OCI-M2 (cell line): ENCODE data around the gene SOX13.
"Not testable (repeated sequence)": the region's sequence is repeated elsewhere in the genome, so short reads cannot be mapped to it uniquely, and the experiment has no call there.

Experiments
- DNase-seq: peaks from one replicate; lab custom pipeline; 2025; ENCODE audit not compliant: unreplicated experiment; lab: John Stamatoyannopoulos, UW

Gene SOX13

DNA sequence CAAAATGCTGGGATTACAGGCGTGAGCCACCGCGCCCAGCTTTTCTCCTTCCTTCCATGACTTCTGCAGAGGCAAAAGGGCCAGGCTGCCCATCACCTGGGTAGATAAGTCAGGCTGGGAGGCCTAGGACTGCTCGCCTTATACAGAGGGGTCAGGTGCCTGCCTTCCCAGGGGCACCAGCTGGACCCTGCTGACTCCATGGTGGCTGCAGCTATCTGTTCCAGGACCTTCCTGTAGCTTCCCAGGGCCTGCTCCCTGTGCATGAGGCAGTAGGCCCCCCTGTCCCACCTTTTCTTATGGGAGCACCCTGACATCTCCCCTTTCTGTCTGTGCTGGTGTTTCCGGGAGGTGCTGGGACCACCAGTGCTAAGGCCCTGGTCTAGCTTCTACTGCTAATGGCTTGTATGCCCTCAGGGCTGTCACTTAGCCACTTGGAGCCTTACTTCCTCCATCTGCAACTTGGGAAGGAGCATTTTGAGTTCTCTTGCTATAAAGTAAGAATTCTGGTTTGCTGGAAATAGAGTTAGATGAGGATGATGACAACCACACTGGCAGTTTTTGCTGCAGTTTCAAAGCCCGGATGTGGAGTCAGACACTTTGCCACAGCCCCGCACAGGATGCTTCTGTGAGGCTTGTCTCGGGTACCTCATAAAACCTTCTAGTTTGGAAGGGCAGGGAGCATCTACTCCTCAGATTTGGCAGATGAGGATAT lies 14.4 kb downstream of the SOX13 start:
- DNase-seq, result no peak

DNA sequence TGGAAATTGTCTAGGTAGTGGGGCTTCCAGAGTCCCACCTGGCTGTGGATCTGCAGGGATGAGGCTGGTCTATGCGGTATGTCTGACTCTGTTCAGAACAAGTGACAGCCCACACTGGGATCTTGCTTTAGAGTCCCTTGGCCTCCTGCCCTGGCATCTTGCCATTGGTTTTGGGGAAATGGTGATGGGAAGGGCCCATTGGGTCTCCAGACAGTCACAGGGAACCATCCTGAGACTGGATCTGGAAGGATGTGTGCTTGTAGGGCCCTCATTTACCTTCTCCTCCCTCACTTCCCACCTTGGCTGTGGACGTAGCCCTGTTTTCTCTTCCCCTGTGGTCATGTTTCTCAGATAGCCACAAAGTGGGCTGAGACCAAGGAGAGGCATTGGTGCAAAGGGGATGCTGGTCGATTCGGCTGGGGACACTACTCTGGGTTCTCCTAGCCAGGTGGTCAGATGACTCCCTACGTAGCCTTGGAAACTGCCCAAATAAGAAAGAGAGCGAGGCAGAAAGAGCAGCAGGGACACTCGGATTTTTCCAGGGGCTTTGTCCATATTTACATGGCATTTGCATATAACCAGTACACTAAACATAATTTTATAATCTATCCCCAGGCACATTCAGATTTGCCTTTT lies 15.1 kb downstream of the SOX13 start:
- no peak for DNase-seq

DNA sequence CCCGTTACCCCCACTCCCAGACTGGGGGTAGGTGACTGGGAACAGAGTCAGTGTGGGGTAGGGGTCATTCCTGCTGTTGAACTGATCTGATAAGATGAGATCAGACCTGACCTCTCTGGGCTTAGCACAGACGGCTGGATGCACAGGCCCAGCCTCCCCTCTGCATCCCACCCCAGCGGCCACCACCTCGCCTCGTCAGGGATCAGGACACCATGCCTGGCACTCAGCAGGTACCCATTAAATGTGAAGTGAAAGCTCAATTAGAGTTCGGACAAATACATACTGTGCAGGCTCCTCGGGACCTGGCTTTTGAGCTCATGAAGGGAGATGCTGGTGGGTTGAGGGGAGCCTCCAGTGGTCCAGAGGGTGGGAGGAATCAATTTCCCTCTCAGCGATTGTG lies 15.7 kb downstream of the SOX13 start:
- DNase-seq, result no peak

DNA sequence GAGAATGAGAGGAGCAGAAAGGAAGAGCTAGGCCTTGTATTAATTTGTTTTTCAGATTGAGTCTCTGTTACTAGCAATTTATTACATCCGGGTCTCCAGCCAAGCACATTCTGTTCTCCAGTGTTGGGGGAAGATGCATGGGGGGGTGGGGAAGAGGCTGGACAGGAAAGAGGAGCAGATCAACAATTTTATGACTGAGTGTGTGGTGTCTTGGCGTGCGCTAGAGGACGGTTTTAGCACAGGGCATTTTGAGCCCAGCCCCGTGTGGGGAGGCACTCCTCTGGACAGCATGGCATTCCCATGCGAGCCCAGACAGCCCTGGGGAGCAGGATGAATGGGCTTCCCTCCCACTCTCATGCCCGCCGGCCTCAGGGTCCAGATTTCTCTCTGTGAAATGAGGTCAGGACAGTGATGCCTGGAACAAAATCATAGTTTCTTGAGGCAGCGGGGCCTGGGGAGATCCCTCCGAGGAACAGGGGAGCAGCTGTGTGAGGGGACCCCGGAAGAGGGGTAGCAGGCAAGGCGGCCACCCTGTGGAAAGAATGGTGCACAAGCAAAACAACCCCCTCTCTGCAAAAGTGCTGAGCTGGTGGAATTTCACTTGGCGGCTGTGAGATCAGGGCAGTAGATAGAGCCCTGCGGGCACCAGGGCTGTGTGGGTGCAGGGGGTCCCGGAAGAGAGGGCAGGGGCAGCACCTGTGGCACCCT lies 16.3 kb downstream of the SOX13 start:
- no peak for DNase-seq

DNA sequence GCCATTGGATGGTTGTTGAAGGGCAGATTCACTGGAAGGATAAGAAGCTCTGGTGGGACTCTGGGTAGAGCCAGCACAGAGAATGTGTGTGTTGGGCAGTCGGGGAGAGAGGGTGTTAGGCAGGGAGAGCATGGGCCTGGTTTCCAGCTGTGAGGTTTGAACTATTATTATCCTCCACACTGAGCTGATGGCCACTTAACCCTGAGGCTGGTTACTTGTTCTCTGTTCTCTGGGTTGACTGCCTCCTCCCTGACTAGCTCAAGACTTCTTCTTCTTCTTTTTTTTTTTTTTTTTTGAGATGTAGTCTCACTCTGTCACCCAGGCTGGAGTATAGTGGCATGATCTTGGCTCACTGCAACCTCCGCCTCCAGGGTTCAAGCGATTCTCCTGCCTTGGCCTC lies 17.2 kb downstream of the SOX13 start:
- DNase-seq, result not testable (repeated sequence)

DNA sequence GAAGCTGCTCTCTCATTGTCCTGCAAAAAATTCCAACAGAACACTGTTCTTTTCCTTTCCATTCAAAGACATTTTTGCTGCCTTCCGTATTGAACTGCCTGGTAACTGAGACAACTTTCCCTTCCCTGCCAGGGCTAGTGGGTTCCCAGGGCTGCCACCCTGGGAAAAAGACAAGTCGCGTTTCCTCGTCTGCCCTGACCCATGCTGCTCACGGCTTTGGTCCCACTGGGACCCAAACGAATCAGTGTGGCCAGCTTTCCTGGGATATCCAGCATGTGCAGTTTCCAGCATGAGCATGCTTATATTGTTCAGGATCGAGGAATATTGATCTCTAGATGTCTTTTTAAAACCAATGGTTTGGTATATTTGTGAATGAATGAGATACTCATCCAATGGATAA lies 18.2 kb downstream of the SOX13 start:
- no peak for DNase-seq

DNA sequence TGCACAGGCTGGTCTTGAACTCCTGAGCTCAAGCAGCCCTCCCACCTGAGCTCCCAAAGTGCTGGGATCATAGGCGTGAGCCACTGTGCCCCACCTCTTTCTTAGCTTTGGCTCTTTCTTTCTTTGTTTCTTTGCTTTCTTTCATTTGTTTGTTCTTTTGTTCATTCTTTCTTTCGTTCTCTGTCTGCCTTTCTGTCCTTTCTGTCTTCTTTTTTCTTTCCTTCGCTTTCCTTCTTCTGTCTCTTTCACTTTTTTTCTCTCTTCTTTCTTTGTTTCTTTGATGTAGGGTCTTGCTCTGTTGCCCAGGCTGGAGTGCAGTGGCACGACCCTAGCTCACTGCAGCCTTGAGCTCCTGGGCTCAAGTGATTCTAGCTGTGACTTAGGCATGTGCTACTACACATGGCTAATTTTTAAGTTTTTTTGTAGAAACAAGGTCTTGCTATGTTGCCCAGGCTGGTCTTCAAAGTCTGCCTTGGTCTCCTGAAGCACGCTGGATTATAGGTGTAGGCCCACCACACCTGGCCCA lies 18.9 kb downstream of the SOX13 start:
- DNase-seq, result no peak

DNA sequence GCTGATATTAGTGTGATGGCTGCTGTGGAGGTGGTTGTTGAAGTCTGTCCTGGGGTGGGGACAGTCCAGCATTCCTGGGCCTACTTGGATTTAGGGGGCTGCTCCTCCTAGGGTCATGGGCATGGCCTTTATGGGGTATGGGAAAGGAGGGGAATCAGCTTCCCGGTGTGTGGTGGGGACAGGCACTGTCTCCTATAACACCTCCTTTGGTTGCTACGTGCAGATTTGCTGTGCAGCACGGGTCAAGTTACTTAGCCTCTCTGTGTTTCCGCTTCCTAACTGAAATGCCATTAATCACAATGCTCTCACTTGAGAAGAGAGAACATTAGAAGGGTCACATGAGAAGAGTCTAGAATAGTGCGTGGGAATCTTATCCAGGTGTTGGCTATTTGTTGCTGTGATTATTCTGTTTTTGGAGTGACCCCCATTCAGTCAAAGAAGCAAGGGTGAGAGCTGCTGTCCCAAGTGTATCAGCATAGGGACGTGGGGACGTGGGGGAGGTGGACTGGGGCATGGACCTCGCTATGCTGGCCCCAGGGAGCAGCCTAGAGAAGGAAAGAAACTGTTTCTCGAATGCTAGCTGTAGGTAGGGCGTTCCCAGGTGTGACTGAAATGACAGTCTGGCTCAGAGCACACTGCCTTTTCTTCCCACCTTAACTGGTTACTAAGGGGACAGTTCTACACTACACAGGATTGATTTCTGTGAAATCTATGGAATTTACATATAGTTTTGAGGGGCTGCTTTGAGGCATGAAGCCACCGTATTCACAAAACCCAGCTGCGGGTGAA lies 19.9 kb downstream of the SOX13 start:
- DNase-seq, result no peak

DNA sequence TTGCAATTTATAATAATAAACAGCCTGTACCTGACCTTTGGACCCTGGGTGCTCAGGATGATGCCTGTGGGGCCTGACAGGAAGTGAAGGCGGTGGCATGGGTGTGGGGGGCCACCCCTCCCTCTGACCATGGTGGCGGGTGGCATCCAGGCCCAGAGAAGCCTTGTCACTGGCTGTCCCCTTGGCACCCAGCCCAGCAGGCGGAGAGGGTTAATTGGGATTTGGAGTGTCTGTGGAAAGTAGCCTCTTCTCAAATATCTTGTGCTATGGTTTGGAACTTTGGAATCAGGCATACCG lies 20.5 kb downstream of the SOX13 start:
- DNase-seq, result no peak

DNA sequence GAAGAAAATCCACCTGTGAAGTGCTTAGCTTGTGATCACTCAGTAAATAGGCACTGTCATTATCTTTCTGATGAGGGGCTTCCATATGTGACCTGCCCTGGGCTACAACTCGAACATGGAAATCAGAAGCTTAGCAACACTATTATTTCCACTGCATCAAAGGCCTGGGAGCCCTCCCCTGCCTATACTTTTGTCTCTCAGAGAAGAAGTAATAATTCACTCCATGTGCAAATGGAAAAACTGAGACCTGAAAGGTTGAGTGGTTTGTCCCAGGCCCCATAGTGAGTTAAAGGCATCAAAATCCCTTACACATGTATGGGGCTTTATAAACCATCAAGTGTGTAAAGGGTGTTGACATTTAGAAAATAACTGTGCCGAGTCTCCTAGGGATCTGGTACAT lies 20.9 kb downstream of the SOX13 start:
- DNase-seq, result no peak

DNA sequence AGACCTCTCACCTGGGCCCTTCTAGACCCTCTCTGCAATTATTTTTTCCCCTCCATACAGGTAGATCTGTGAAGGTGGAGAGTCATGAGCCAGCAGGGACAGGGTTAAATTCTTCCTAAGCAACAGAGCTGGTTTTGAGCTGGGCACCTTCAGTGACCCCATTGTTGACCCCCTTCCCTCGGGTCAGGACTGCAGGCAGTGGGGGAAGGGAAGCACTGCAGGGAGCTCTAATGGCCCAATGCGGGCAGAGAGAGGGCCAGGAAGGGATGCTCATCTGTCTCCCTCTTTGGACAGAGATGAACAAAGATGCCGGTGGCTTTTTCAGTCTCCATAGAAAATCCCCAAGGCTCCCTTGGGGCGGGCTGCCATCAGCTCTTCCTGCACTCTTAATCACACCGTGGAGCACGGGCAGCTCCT lies 21.4 kb downstream of the SOX13 start:
- no peak for DNase-seq

DNA sequence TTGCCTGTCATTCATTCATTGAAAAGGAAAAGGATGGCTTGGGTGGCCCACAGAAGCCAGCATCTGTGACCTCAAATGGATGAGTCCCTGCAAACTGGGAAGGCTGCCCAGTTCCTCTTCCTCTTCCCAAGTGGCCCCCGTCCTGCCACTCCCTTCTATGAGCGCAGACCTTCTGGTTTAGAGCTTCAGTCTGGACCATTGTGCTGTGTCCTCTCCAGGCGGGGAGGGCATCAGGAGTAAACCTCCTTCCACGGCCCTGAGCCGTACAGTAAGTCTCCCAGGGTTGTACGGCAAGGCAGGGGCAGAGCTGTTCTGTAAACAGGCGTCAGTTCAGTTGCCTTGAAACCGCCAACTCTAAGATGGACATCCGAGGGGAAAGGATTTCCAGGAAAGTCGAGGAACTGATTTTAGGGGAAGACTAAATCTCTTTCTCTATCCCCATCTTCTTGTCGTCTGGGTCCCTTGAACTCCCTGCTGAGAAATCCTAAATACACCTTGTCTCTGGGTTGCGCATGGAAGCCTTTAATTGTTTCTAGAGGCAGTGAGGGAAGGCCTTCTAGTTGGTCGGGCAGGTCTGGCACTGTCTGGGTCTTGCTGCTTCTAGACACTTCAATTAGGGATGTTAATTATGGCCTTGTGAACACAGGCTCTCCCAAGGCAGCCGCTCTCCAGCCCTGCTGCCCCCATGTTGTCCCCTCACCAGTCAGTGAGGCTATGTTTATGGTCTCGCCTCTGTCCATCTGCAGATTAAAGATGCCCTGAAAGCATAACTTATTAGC lies 22.1 kb downstream of the SOX13 start:
- DNase-seq, result no peak

DNA sequence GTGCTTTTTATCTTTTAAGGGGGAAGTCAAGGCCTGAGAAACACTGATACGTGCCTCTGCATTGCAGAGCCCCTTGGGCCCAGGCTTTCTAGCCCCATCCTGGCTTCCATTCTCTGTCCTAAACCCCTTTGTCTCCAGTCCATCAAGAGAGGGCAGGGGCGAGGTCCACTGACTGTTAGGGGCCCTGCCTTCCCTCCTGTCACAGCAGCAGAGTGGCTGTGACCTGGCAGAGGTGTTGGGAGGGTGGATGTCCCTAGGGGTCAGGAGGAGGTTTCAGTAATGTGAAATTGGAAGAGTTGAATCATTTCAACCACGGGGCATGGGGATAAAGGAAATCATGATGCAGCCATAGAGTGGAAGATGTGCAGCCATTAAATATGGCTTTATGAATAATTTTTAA lies 24.0 kb downstream of the SOX13 start:
- no peak for DNase-seq

DNA sequence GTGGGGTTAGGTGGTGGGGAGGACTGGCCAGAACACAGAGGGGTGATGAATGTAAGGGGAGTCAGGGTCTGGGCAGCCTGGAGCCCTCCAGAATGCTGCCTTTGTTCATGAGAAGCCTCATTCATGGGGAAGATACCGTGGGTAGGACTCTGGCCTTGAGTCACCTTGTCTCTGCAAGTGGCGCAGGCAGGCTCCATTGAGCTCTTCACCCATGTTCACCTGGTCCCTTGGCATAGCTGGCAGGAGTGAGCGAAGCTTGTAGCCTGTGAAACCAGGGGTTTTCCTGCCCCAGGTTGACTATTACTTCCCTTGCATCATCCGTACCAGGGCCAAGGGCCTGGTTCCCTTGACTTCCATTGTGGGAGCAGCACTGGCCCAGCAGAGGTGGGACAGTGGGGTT lies 25.8 kb downstream of the SOX13 start:
- DNase-seq, result no peak

DNA sequence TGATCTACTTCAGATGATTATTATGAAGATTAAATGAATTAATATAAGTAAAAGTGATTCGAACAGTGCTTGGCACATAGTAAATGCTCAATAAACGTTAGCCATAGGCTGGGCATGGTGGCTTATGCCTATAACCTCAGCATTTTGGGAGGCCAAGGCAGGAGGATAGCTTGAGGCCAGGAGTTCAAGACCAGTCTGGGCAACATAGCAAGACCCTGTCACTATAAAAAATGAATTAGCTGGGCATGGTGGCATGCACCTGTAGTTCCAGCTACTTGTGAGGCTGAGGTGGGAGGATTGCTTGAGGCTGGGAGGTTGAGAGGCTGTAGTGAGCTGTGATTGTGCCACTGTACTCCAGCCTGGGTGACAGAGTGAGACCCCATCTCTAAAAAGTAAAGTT lies 26.8 kb downstream of the SOX13 start:
- DNase-seq, result not testable (repeated sequence)

DNA sequence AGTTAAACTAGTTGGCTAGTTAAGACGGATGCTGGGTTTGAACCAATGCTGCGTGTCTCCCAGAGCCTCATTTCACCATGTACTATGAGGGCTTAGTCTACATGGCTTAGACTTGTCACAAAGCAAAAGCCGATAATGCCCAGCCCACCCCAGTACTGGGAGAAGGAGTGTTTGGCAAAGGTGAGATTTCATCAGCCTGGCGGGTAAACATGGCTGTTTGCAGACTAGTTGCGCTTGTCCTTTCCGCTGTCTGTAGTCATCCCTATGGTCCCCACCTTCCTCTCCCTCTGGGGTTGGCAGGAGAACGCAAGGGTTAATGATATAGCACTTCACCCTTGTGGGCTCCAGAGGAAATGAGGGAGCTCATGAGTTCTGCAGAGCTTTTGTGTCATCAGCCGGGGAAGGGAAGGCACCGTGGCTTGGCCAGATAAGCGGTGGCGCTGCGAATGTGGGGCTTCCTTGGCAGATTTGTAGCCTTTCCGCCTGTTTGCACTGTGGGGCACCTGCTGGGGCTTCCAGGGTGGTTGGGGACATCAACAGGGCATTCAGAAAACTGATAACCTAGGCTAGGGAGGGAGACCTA lies 29.2 kb downstream of the SOX13 start:
- DNase-seq, result no peak

DNA sequence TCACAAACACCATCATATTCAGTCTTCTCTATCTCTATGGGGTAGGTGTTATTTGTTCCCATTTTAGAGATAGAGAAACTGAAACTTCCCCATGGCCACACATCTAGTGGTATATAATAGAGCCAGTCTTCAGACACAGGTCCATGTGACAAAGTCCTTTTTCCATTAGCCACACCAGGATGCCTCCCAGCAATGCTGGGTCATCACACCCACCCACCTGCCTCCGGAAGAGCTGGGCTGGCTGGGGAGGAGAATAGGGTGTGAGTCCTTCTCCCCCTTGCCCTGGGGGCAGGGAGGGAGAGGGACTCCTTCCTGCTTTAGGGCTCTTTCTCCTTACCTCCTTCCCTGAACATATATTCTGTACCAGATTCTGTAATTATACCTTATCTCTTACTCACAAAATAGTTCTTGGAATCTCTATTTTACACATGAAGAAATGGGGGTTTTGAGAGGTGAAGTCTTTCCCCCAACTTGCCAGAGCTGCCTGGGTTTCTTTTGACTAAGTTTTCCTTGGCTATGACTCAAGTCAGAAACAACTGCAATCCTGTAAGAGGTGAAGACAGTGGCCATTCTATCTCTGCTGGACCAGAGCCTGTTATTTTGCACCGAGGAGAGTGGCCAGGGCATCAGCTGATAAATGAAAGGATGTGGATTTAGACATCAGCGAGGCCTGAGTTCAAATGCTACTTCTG lies 30.0 kb downstream of the SOX13 start:
- no peak for DNase-seq

DNA sequence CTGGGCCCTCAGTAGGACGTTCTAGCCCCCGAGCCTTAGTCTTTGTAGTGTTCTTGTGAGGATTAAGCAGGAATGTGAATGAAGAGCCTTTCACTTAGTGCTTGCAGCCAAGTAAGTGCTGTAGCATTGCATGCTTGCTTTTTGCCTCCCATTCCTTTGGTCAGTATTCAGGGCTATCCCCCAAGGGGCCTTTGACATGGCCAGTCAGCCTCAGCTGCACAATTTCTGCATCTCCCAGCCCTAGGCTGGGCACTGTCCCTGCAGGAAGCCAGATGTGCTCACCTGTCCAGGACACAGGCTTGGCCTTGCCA lies 30.5 kb downstream of the SOX13 start:
- DNase-seq, result no peak

DNA sequence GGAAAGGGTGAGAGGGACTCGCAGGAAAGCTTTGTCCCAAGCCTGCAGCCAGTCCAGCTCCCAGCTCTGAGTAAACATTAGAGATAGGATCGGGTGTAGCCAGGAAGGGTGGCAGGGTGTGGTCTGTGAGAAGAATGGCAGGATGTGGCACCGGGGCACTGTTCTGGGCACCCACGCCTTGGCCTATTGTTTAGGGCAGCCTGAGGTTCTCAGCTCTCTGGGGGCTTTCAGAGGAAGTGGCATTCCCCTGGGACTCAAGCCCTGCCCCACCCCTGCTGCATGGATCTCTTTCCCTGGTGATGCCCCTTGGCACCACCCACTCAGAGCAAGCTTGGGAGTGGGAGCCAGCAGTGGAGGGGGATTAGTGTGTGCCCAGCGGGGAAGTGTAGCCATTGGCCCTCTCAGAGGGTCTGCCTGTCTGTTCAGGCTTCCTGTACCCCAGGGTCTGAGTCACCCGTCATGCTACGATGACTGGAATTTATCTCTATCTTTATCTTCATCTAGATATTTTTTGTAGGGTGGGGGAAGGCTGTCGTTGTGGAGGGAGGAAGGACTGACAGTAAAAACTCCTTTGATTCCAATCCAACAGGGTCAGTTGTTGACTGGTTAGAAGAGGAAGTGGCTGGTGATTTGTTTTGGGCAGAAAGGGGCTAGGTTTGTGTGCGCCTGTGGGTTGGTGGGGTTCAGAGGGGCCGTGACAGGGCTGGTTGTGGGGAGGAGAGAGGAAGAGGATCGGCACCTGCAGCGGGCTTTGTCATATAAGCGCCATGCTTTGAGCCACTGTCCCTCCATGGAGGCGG lies 31.6 kb downstream of the SOX13 start:
- no peak for DNase-seq
